CD4-positive, alpha-beta T cell treated with Interleukin-2 at 100 ng/mL for 4 hours (primary cell): Measurements from ENCODE around the gene MMEL1.
"Not testable (repeated sequence)": the region's sequence is repeated elsewhere in the genome, so short reads cannot be mapped to it uniquely, and the experiment has no call there.

Experiments used
- DNase-seq: peaks from one replicate; pipeline ENCODE4 v3.0.0-alpha.2; 2020; ENCODE audit warnings: low spot score

MMEL1 gene

GRCh38 chr1:2555634-2556276, 77.1 kb downstream of the MMEL1 start:
- peak; percentile 66 for DNase-seq

GRCh38 chr1:2554621-2555387, 78.0 kb downstream of the MMEL1 start:
- DNase-seq, result peak; percentile 57

GRCh38 chr1:2553871-2554620, 78.8 kb downstream of the MMEL1 start:
- no peak for DNase-seq

- not testable (repeated sequence) for DNase-seq
Observed at GRCh38 chr1:2553076-2553475, 79.7 kb downstream of the MMEL1 start.

- no peak for DNase-seq
Observed at GRCh38 chr1:2552189-2552588, 80.6 kb downstream of the MMEL1 start.

- DNase-seq, result not testable (repeated sequence)
Observed at GRCh38 chr1:2551544-2551943, 81.3 kb downstream of the MMEL1 start.

GRCh38 chr1:2550309-2550861, 82.4 kb downstream of the MMEL1 start:
- not testable (repeated sequence) for DNase-seq

GRCh38 chr1:2549367-2550029, 83.3 kb downstream of the MMEL1 start:
- DNase-seq, result not testable (repeated sequence)

- peak; percentile 89 for DNase-seq
Observed at GRCh38 chr1:2548068-2548589, 84.7 kb downstream of the MMEL1 start.

- DNase-seq, result peak; percentile 56
Observed at GRCh38 chr1:2547210-2548067, 85.4 kb downstream of the MMEL1 start.

- DNase-seq, result peak; percentile 89
Observed at GRCh38 chr1:2546515-2547209, 86.2 kb downstream of the MMEL1 start.

- DNase-seq, result peak; percentile 92
Observed at GRCh38 chr1:2545754-2546514, 86.9 kb downstream of the MMEL1 start.

GRCh38 chr1:2544875-2545640, 87.8 kb downstream of the MMEL1 start:
- DNase-seq, result no peak

- no peak for DNase-seq
Observed at GRCh38 chr1:2544093-2544874, 88.5 kb downstream of the MMEL1 start.

- peak; percentile 29 for DNase-seq
Observed at GRCh38 chr1:2543543-2544092, 89.2 kb downstream of the MMEL1 start.

GRCh38 chr1:2542246-2542915, 90.4 kb downstream of the MMEL1 start:
- no peak for DNase-seq
